C4-2B (cell line): Measurements from ENCODE around the gene PNPLA7.

Experiments
- CTCF ChIP-seq: fragments of 450-650 bp; conservative IDR thresholded peaks from 2 replicates; pipeline ENCODE4 v1.5.1; 2017; ENCODE audit warnings: mild to moderate bottlenecking
- ZFX ChIP-seq: fragments of 450-650 bp; IDR thresholded peaks from 2 replicates; pipeline ENCODE4 v1.6.1; 2017

- TF ChIP-seq CTCF: no peak
- no peak for TF ChIP-seq ZFX
Measured at GRCh38 chr9:137433349-137433915, 116.8 kb downstream of the PNPLA7 start.
